Measurements from ENCODE around the gene WIPF2. TPM values are rescaled to one million over a fixed set of nuclear protein-coding genes. Genes with fewer than 3 reads are reported as not detected.

WIPF2 gene
- total and polyA plus RNA-seq, 2 donors, result 2.9 to 9.9 TPM

DNA sequence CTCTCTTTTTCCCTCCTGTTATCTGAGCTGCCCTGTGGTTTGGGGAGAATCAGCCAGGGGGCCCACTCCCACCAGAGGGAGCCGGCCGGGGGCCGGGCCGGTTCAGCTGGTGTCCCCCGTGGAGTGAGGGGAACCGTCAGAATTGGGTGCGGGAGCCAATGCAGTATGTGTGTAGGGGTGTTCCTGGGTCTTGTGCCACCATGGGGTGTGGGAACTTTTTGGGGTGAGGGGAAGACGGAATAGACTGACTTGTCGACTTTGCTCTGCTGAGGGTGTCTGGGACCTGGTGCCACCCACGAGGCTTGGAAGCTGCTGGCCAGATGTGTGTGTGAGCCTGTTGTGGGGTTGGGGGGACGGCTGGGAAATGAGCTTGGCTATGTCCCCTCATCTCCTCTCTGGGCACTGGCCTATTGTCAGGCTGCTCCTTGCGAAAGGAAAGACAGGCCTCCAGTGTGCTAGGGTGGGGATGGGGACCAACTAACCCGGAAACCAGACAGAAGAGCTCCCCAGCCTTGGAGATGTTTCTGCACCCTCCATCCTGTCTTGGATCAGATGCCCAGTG lies 99.8 kb downstream of the WIPF2 start:
- Histone ChIP-seq H3K9me3 (ENCODE audit: control insufficient read depth in 2 of 2, insufficient read depth in 1 of 2, low read length in 1 of 2) (no peaks in the 10 kb centered on the region), H3K36me3 (ENCODE audit: control insufficient read depth in 2 of 2, insufficient read depth in 2 of 2, low read length in 1 of 2) (no peaks in the 10 kb centered on the region), H3K4me1 (ENCODE audit: control insufficient read depth in 2 of 2, insufficient read depth in 2 of 2, low read length in 2 of 2) (peaks cover 81 to 97% of the 10 kb centered on the region in 2 donors), H3K27ac (ENCODE audit: low read depth in 1 of 2, low read length in 1 of 2) (no peak overlapping the region), H3K4me3 (ENCODE audit: low read length in 2 of 2) (peak overlapping the region; percentile 66 to 78), H3K27me3 (ENCODE audit: control insufficient read depth in 2 of 2, insufficient read depth in 1 of 2, low read length in 1 of 2) (peaks cover 2 to 15% of the 10 kb centered on the region in 2 donors)
- WGBS, result 23% methylated on average over 13 of the region's 13 CpGs
- no peak for DNase-seq (ENCODE audit: low read depth in 6 of 9, low spot score in 9 of 9)

GRCh38 chr17:40319651-40320540 lies 100.8 kb downstream of the WIPF2 start:
- H3K36me3 ChIP-seq (ENCODE audit: control insufficient read depth in 2 of 2, insufficient read depth in 2 of 2, low read length in 1 of 2), result no peaks in the 10 kb centered on the region
- peak in 1 of 9 donors; percentile 50 for DNase-seq (ENCODE audit: low read depth in 6 of 9, low spot score in 9 of 9)
- H3K9me3 ChIP-seq (ENCODE audit: control insufficient read depth in 2 of 2, insufficient read depth in 1 of 2, low read length in 1 of 2), result no peaks in the 10 kb centered on the region
- peak overlapping the region; percentile 10 to 66 for H3K4me3 ChIP-seq (ENCODE audit: low read length in 2 of 2)
- no peak overlapping the region for H3K27ac ChIP-seq (ENCODE audit: low read depth in 1 of 2, low read length in 1 of 2)
- peaks cover 2 to 15% of the 10 kb centered on the region in 2 donors for H3K27me3 ChIP-seq (ENCODE audit: control insufficient read depth in 2 of 2, insufficient read depth in 1 of 2, low read length in 1 of 2)
- 57% methylated on average over 11 of the region's 11 CpGs for WGBS
- peaks cover 78 to 98% of the 10 kb centered on the region in 2 donors for H3K4me1 ChIP-seq (ENCODE audit: control insufficient read depth in 2 of 2, insufficient read depth in 2 of 2, low read length in 2 of 2)

- Histone ChIP-seq H3K27ac (ENCODE audit: low read depth in 1 of 2, low read length in 1 of 2) (peak overlapping the region; percentile 21 to 26), H3K4me3 (ENCODE audit: low read length in 2 of 2) (peak overlapping the region in 1 of 2 donors; percentile 47), H3K4me1 (ENCODE audit: control insufficient read depth in 2 of 2, insufficient read depth in 2 of 2, low read length in 2 of 2) (peaks cover 72 to 99% of the 10 kb centered on the region in 2 donors), H3K36me3 (ENCODE audit: control insufficient read depth in 2 of 2, insufficient read depth in 2 of 2, low read length in 1 of 2) (no peaks in the 10 kb centered on the region), H3K9me3 (ENCODE audit: control insufficient read depth in 2 of 2, insufficient read depth in 1 of 2, low read length in 1 of 2) (peaks cover 0 to under 1% of the 10 kb centered on the region in 2 donors), H3K27me3 (ENCODE audit: control insufficient read depth in 2 of 2, insufficient read depth in 1 of 2, low read length in 1 of 2) (peaks cover 2 to 15% of the 10 kb centered on the region in 2 donors)
- WGBS, result 72% methylated on average over 19 of the region's 19 CpGs
- DNase-seq (ENCODE audit: low read depth in 6 of 9, low spot score in 9 of 9), result no peak
Measured at GRCh38 chr17:40320756-40321523, 101.8 kb downstream of the WIPF2 start.

DNA sequence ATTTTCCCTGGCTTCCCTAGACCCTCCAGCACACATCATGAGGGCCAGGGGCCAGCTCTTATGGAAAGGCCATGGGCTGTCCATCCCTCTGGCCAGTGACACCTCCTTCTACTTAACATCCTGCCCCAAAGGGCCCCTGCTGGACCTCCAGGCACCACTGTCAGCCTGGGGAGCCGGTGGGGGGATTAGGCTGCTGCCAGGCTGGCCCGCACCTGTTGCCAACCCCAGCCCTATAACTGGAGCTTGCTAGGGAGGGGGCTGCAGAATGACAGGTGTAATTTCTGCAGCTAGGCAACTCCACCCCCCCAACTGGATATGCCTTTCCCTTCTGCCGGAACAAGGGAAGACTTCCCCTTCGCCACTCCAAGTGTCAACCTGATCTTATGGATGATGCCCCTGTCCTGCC lies 102.4 kb downstream of the WIPF2 start:
- H3K9me3 ChIP-seq (ENCODE audit: control insufficient read depth in 2 of 2, insufficient read depth in 1 of 2, low read length in 1 of 2), result peaks cover 0 to 4% of the 10 kb centered on the region in 2 donors
- peak overlapping the region; percentile 2 to 55 for H3K27ac ChIP-seq (ENCODE audit: low read depth in 1 of 2, low read length in 1 of 2)
- whole genome bisulfite sequencing, result 65% methylated on average over 4 of the region's 4 CpGs
- DNase-seq (ENCODE audit: low read depth in 6 of 9, low spot score in 9 of 9), result peak in 1 of 9 donors; percentile 41
- H3K4me3 ChIP-seq (ENCODE audit: low read length in 2 of 2), result peak overlapping the region; percentile 47 to 48
- peaks cover 74 to 99% of the 10 kb centered on the region in 2 donors for H3K4me1 ChIP-seq (ENCODE audit: control insufficient read depth in 2 of 2, insufficient read depth in 2 of 2, low read length in 2 of 2)
- peaks cover 2 to 15% of the 10 kb centered on the region in 2 donors for H3K27me3 ChIP-seq (ENCODE audit: control insufficient read depth in 2 of 2, insufficient read depth in 1 of 2, low read length in 1 of 2)
- H3K36me3 ChIP-seq (ENCODE audit: control insufficient read depth in 2 of 2, insufficient read depth in 2 of 2, low read length in 1 of 2), result no peaks in the 10 kb centered on the region

GRCh38 chr17:40321961-40322357 lies 102.9 kb downstream of the WIPF2 start:
- H3K27me3 ChIP-seq (ENCODE audit: control insufficient read depth in 2 of 2, insufficient read depth in 1 of 2, low read length in 1 of 2), result peaks cover 2 to 12% of the 10 kb centered on the region in 2 donors
- peaks cover 74 to 99% of the 10 kb centered on the region in 2 donors for H3K4me1 ChIP-seq (ENCODE audit: control insufficient read depth in 2 of 2, insufficient read depth in 2 of 2, low read length in 2 of 2)
- H3K9me3 ChIP-seq (ENCODE audit: control insufficient read depth in 2 of 2, insufficient read depth in 1 of 2, low read length in 1 of 2), result peaks cover 0 to 4% of the 10 kb centered on the region in 2 donors
- no peaks in the 10 kb centered on the region for H3K36me3 ChIP-seq (ENCODE audit: control insufficient read depth in 2 of 2, insufficient read depth in 2 of 2, low read length in 1 of 2)
- 6% methylated on average over 4 of the region's 4 CpGs for WGBS
- DNase-seq (ENCODE audit: low read depth in 6 of 9, low spot score in 9 of 9), result no peak
- H3K27ac ChIP-seq (ENCODE audit: low read depth in 1 of 2, low read length in 1 of 2), result peak overlapping the region; percentile 79 to 93
- H3K4me3 ChIP-seq (ENCODE audit: low read length in 2 of 2), result peak overlapping the region; percentile 47 to 48

DNA sequence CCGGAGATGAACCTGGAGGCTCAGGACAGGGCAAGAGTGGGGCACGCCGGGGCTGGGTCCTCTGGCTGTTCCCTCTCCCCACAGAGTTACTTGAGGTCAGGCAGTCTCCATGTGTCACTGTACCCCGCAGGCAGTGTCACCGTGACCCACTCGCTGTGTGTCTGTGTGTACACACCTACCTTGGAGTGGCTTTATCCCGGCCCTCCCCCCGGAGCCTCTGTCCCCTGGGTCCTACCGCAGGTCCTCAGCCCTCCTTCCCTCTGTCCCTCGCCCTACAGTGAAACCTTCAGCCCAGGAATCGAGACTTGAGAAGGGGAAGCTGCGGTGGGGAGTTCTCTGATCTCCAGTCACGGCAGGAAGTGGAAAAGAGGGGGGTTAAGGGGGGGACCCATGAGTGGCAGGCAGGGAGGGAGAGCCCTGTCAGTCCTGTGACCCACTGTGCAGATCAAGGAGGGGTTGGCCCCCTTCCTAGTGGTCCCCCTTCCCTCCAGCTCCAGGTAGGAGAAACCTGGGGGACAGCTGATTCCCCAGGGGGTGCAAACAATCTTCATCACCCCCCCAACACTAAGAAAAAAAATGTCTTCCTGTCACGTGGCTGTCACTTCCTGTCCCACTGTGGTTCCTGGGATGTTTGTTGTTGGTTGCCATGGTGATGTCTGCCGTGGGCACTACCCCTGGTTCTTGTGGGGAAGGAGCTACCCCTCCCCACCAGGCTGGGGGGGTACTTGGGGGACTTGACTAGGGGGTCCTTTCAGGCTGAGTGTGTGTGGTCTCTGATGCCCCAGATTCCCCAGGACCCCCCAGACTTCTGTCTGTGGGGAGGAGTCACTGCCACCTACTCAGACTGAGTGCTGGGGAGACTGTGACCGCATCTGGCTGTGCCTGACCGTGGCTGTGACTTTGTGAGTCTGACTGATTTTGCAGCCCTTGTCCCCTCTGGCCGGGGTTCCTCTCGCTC lies 103.5 kb downstream of the WIPF2 start:
- H3K27me3 ChIP-seq (ENCODE audit: control insufficient read depth in 2 of 2, insufficient read depth in 1 of 2, low read length in 1 of 2), result peaks cover 2 to 9% of the 10 kb centered on the region in 2 donors

DNA sequence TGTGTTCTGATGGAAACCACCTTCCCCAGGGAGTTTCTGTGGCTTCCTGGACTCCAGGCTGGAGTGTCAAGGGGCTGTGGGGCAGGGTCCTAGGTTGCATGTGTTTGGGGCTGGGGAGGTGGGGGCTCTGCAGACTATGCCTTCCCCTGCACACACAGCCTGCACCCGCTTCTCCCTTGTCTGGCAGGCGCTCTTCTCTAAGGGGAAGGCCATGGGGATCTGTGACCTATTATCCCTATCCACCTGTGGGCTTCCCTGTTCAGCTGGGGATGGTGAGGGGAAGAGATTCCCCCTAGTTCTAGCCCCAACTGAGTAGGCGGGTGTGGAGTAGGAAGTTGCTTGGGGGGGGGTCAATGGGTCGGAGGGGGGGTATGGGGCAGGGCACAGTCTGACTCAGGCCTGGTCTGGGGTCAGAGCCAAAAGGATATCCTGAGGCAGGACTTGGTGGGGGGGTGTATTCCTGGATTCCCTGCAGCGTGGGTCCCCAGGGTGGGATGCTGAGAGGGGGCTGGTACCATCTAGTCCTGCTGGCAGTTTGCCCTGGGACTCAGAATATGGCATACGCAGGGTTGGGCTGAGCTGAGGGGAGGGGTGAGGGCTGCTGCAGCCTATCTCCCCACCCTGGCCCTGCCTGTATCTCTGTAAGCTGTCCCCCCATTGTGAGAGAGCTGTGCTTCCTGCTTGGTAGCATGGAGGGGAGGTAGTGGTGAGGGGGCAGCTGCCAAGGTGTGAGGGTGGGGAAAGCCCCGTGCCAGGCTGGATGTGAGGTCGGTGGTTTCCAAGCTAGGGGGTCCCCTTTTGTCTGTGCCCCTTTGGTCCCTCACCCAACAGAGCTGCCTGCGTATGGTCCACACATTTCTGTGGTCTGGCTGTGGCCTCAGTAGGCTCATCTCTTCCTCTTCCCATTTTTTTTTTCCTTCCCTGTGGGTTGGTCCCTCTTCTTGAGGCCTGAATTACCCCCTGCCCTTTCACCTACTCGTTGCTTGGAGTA lies 104.6 kb downstream of the WIPF2 start:
- H3K27me3 ChIP-seq (ENCODE audit: control insufficient read depth in 2 of 2, insufficient read depth in 1 of 2, low read length in 1 of 2), result peaks cover 2 to 5% of the 10 kb centered on the region in 2 donors
- 40% methylated on average over 10 of the region's 10 CpGs for WGBS
- peak overlapping the region; percentile 79 to 93 for H3K27ac ChIP-seq (ENCODE audit: low read depth in 1 of 2, low read length in 1 of 2)

More for the DNA sequence above, 103.5 kb downstream of the WIPF2 start:
- H3K9me3 ChIP-seq (ENCODE audit: control insufficient read depth in 2 of 2, insufficient read depth in 1 of 2, low read length in 1 of 2), result peaks cover 0 to 4% of the 10 kb centered on the region in 2 donors
- H3K4me1 ChIP-seq (ENCODE audit: control insufficient read depth in 2 of 2, insufficient read depth in 2 of 2, low read length in 2 of 2), result peaks cover 73 to 99% of the 10 kb centered on the region in 2 donors
- 1% methylated on average over 19 of the region's 19 CpGs for WGBS
- H3K36me3 ChIP-seq (ENCODE audit: control insufficient read depth in 2 of 2, insufficient read depth in 2 of 2, low read length in 1 of 2), result no peaks in the 10 kb centered on the region
- peak; percentile 81 to 98 (median 93) for DNase-seq (ENCODE audit: low read depth in 6 of 9, low spot score in 9 of 9)
- H3K27ac ChIP-seq (ENCODE audit: low read depth in 1 of 2, low read length in 1 of 2), result peak overlapping the region; percentile 79 to 93
- H3K4me3 ChIP-seq (ENCODE audit: low read length in 2 of 2), result peak overlapping the region; percentile 47 to 48

More for the DNA sequence above, 104.6 kb downstream of the WIPF2 start:
- Histone ChIP-seq H3K4me3 (ENCODE audit: low read length in 2 of 2) (peak overlapping the region; percentile 47 to 48), H3K9me3 (ENCODE audit: control insufficient read depth in 2 of 2, insufficient read depth in 1 of 2, low read length in 1 of 2) (peaks cover 0 to 4% of the 10 kb centered on the region in 2 donors), H3K36me3 (ENCODE audit: control insufficient read depth in 2 of 2, insufficient read depth in 2 of 2, low read length in 1 of 2) (no peaks in the 10 kb centered on the region), H3K4me1 (ENCODE audit: control insufficient read depth in 2 of 2, insufficient read depth in 2 of 2, low read length in 2 of 2) (peaks cover 71 to 97% of the 10 kb centered on the region in 2 donors)
- DNase-seq (ENCODE audit: low read depth in 6 of 9, low spot score in 9 of 9), result peak in 1 of 9 donors; percentile 68
